ENCODE data around the gene ARHGEF2. TPM values are rescaled to one million over a fixed set of nuclear protein-coding genes. Genes with fewer than 3 reads are reported as not detected.

ARHGEF2 gene
- total RNA-seq, 1 experiment from 2014 or later = 85.1 TPM

DNA sequence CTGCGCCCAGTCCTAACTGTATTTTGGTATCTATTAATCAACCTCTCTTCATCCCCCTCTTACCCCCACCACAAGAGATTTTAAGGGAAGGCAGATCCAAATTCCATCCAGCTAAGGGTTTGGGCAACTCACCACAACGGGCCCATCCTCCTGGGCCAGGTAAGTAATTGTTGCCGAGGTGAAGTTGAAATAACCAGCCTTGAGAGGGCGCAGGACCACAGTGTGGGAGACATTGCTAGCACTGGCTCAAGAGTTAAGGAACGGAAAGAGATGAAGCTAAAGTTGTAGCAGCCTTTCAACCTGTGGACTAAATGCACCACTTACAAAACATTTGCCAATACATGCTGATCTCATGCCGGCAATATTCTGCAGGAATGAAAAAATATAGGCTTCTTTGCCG is 36.5 kb upstream of the ARHGEF2 start:
- Histone ChIP-seq H3K27me3 (ENCODE audit: low read length) (no peaks in the 10 kb centered on the region), H4K20me1 (ENCODE audit: insufficient read depth, low read depth, low read length) (peaks cover 1% of the 10 kb centered on the region; the same call in 1 of the 2 replicates), H3K79me2 (ENCODE audit: low read length) (peaks cover 17% of the 10 kb centered on the region), H3K9me3 (ENCODE audit: low read length) (no peaks in the 10 kb centered on the region), H3K4me3 (ENCODE audit: low read length) (no peak overlapping the region), H3K9ac (ENCODE audit: low read length) (no peak overlapping the region), H3K36me3 (ENCODE audit: insufficient read depth, low read length) (peaks cover 39% of the 10 kb centered on the region; the same call in 1 of the 2 replicates), H3K9me2 (replicated peaks; ENCODE audit: insufficient read depth, low read length) (no peaks in the 10 kb centered on the region), H2AFZ (ENCODE audit: low read length) (no peak overlapping the region), H3K27ac (ENCODE audit: low read length) (no peak overlapping the region), H3K4me1 (ENCODE audit: low read length) (peaks cover 4% of the 10 kb centered on the region), H3K4me2 (ENCODE audit: low read depth, low read length, poor library complexity, severe bottlenecking) (no peak overlapping the region)
- no peak for DNase-seq

GRCh38 chr1:156012051-156012817 is 33.9 kb upstream of the ARHGEF2 start:
- H3K4me3 ChIP-seq (ENCODE audit: low read length) = no peak overlapping the region
- no peak overlapping the region for H3K9ac ChIP-seq (ENCODE audit: low read length)
- H3K27me3 ChIP-seq (ENCODE audit: low read length) = no peaks in the 10 kb centered on the region
- H2AFZ ChIP-seq (ENCODE audit: low read length) = no peak overlapping the region
- no peak for DNase-seq
- no peaks in the 10 kb centered on the region for H3K79me2 ChIP-seq (ENCODE audit: low read length)
- no peaks in the 10 kb centered on the region for H3K9me2 ChIP-seq (replicated peaks; ENCODE audit: insufficient read depth, low read length)
- peaks cover 29% of the 10 kb centered on the region; the same call in 1 of the 2 replicates for H3K36me3 ChIP-seq (ENCODE audit: insufficient read depth, low read length)
- no peak overlapping the region for H3K4me2 ChIP-seq (ENCODE audit: low read depth, low read length, poor library complexity, severe bottlenecking)
- no peaks in the 10 kb centered on the region for H3K4me1 ChIP-seq (ENCODE audit: low read length)
- H3K27ac ChIP-seq (ENCODE audit: low read length) = no peak overlapping the region
- no peaks in the 10 kb centered on the region for H4K20me1 ChIP-seq (ENCODE audit: insufficient read depth, low read depth, low read length)
- H3K9me3 ChIP-seq (ENCODE audit: low read length) = no peaks in the 10 kb centered on the region

GRCh38 chr1:156009404-156009803 is 31.1 kb upstream of the ARHGEF2 start:
- H3K36me3 ChIP-seq (ENCODE audit: insufficient read depth, low read length) = peaks cover 24% of the 10 kb centered on the region; the same call in 1 of the 2 replicates
- H4K20me1 ChIP-seq (ENCODE audit: insufficient read depth, low read depth, low read length) = no peaks in the 10 kb centered on the region

GRCh38 chr1:156006666-156007376 is 28.5 kb upstream of the ARHGEF2 start:
- H4K20me1 ChIP-seq (ENCODE audit: insufficient read depth, low read depth, low read length) = no peaks in the 10 kb centered on the region
- no peak overlapping the region for H3K9ac ChIP-seq (ENCODE audit: low read length)
- H3K79me2 ChIP-seq (ENCODE audit: low read length) = no peaks in the 10 kb centered on the region
- no peaks in the 10 kb centered on the region for H3K9me3 ChIP-seq (ENCODE audit: low read length)
- H3K4me1 ChIP-seq (ENCODE audit: low read length) = peaks cover 4% of the 10 kb centered on the region
- no peaks in the 10 kb centered on the region for H3K27me3 ChIP-seq (ENCODE audit: low read length)
- H3K36me3 ChIP-seq (ENCODE audit: insufficient read depth, low read length) = peaks cover 10% of the 10 kb centered on the region; the same call in 1 of the 2 replicates
- no peak overlapping the region for H3K27ac ChIP-seq (ENCODE audit: low read length)
- no peak overlapping the region for H3K4me3 ChIP-seq (ENCODE audit: low read length)
- DNase-seq = peak; percentile 34
- no peak overlapping the region for H3K4me2 ChIP-seq (ENCODE audit: low read depth, low read length, poor library complexity, severe bottlenecking)
- H2AFZ ChIP-seq (ENCODE audit: low read length) = no peak overlapping the region
- H3K9me2 ChIP-seq (replicated peaks; ENCODE audit: insufficient read depth, low read length) = no peaks in the 10 kb centered on the region

More at GRCh38 chr1:156009404-156009803, 31.1 kb upstream of the ARHGEF2 start:
- H3K79me2 ChIP-seq (ENCODE audit: low read length) = no peaks in the 10 kb centered on the region
- no peak overlapping the region for H3K4me2 ChIP-seq (ENCODE audit: low read depth, low read length, poor library complexity, severe bottlenecking)
- no peaks in the 10 kb centered on the region for H3K9me3 ChIP-seq (ENCODE audit: low read length)
- no peak overlapping the region for H3K27ac ChIP-seq (ENCODE audit: low read length)
- no peak overlapping the region for H3K4me3 ChIP-seq (ENCODE audit: low read length)
- no peak overlapping the region for H2AFZ ChIP-seq (ENCODE audit: low read length)
- H3K27me3 ChIP-seq (ENCODE audit: low read length) = no peaks in the 10 kb centered on the region
- H3K4me1 ChIP-seq (ENCODE audit: low read length) = no peaks in the 10 kb centered on the region
- no peaks in the 10 kb centered on the region for H3K9me2 ChIP-seq (replicated peaks; ENCODE audit: insufficient read depth, low read length)
- peak; percentile 25 for DNase-seq
- H3K9ac ChIP-seq (ENCODE audit: low read length) = no peak overlapping the region

DNA sequence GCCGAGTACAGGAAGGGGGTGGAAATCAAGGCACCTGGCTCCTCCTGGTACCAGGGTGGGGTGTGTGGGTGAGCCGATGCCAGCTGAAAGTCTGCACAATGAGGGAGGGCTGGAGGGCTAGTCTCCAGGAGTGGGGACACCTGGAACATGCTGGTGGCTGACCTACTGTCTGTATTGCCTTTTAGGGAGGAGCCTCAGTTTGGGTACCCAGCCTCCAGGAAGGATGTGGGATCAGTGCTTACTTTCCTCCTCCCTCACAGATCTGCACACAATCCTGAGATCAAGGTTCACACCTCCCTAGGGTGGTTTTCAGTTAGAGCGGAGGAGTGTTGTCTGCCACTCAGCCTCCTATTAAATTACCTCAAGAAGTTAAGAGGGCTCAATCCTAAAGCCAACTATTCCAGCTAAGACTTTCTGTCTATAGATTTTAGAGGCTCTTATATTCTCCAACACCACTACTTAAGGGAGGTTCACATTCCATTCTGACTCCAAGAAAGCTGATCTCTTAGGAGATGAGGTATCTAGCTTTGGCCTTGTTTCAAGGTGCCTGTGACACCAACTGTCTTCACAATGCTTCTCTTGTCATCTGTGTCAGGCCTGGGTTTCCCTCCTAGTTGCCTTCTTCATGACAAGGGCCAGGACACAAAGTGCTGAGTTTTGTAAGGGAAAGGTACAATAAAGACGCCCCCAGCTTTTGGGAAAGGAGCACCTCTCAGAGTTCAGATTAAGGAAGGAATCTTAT is 26.7 kb upstream of the ARHGEF2 start:
- H4K20me1 ChIP-seq (ENCODE audit: insufficient read depth, low read depth, low read length) = no peaks in the 10 kb centered on the region
- H3K9ac ChIP-seq (ENCODE audit: low read length) = no peak overlapping the region
- no peak overlapping the region for H2AFZ ChIP-seq (ENCODE audit: low read length)
- H3K4me3 ChIP-seq (ENCODE audit: low read length) = no peak overlapping the region
- no peak for DNase-seq
- H3K4me1 ChIP-seq (ENCODE audit: low read length) = peaks cover 8% of the 10 kb centered on the region
- H3K27me3 ChIP-seq (ENCODE audit: low read length) = no peaks in the 10 kb centered on the region
- H3K79me2 ChIP-seq (ENCODE audit: low read length) = no peaks in the 10 kb centered on the region
- no peak overlapping the region for H3K4me2 ChIP-seq (ENCODE audit: low read depth, low read length, poor library complexity, severe bottlenecking)
- H3K36me3 ChIP-seq (ENCODE audit: insufficient read depth, low read length) = no peaks in the 10 kb centered on the region
- no peaks in the 10 kb centered on the region for H3K9me2 ChIP-seq (replicated peaks; ENCODE audit: insufficient read depth, low read length)
- no peak overlapping the region for H3K27ac ChIP-seq (ENCODE audit: low read length)
- no peaks in the 10 kb centered on the region for H3K9me3 ChIP-seq (ENCODE audit: low read length)

- Histone ChIP-seq H3K4me3 (ENCODE audit: low read length) (no peak overlapping the region), H3K4me1 (ENCODE audit: low read length) (peaks cover 8% of the 10 kb centered on the region), H3K9ac (ENCODE audit: low read length) (no peak overlapping the region), H3K27ac (ENCODE audit: low read length) (no peak overlapping the region), H3K4me2 (ENCODE audit: low read depth, low read length, poor library complexity, severe bottlenecking) (no peak overlapping the region), H3K79me2 (ENCODE audit: low read length) (no peaks in the 10 kb centered on the region), H3K9me2 (replicated peaks; ENCODE audit: insufficient read depth, low read length) (no peaks in the 10 kb centered on the region), H4K20me1 (ENCODE audit: insufficient read depth, low read depth, low read length) (no peaks in the 10 kb centered on the region), H3K36me3 (ENCODE audit: insufficient read depth, low read length) (no peaks in the 10 kb centered on the region), H3K9me3 (ENCODE audit: low read length) (no peaks in the 10 kb centered on the region), H2AFZ (ENCODE audit: low read length) (no peak overlapping the region), H3K27me3 (ENCODE audit: low read length) (no peaks in the 10 kb centered on the region)
- no peak for DNase-seq
Measured at GRCh38 chr1:156003923-156004188, 25.5 kb upstream of the ARHGEF2 start.

GRCh38 chr1:156002188-156002911 is 24.0 kb upstream of the ARHGEF2 start:
- DNase-seq = no peak

More at GRCh38 chr1:156002188-156002911, 24.0 kb upstream of the ARHGEF2 start:
- Histone ChIP-seq H3K9me2 (replicated peaks; ENCODE audit: insufficient read depth, low read length) (no peaks in the 10 kb centered on the region), H3K27ac (ENCODE audit: low read length) (no peak overlapping the region), H3K4me2 (ENCODE audit: low read depth, low read length, poor library complexity, severe bottlenecking) (peak overlapping the region; percentile 17), H3K36me3 (ENCODE audit: insufficient read depth, low read length) (no peaks in the 10 kb centered on the region), H3K9me3 (ENCODE audit: low read length) (no peaks in the 10 kb centered on the region), H3K27me3 (ENCODE audit: low read length) (no peaks in the 10 kb centered on the region), H3K79me2 (ENCODE audit: low read length) (no peaks in the 10 kb centered on the region), H3K4me3 (ENCODE audit: low read length) (no peak overlapping the region), H3K9ac (ENCODE audit: low read length) (no peak overlapping the region), H4K20me1 (ENCODE audit: insufficient read depth, low read depth, low read length) (no peaks in the 10 kb centered on the region), H2AFZ (ENCODE audit: low read length) (no peak overlapping the region), H3K4me1 (ENCODE audit: low read length) (peaks cover 8% of the 10 kb centered on the region)

Measured in Karpas-422 (cell line).